Endothelial cell of umbilical vein (primary cell): Measurements from ENCODE around the gene SMC6.

Source experiments
- CTCF ChIP-seq, 2 donors: IDR thresholded peaks; 1 replicate in 1 of 2; 2 replicates in 1 of 2; pipeline ENCODE4 v1.5.1; 2011; ENCODE audit warnings: low read length in 2 of 2, mild to moderate bottlenecking in 2 of 2, moderate library complexity in 2 of 2, control low read depth in 1 of 2, inconsistent platforms in 1 of 2, low read depth in 1 of 2; ENCODE audit not compliant: insufficient read depth in 1 of 2; ENCODE audit errors: extremely low read depth in 1 of 2
- EZH2 ChIP-seq: IDR thresholded peaks from 2 replicates; pipeline ENCODE4 v1.6.1; 2012; ENCODE audit warnings: borderline replicate concordance, low read depth, mild to moderate bottlenecking, moderate library complexity, low read length, inconsistent platforms; ENCODE audit not compliant: severe bottlenecking
- FOS ChIP-seq: IDR thresholded peaks from 2 replicates; pipeline ENCODE4 v1.6.1; 2011; ENCODE audit warnings: mild to moderate bottlenecking, low read length, moderate library complexity, borderline replicate concordance; ENCODE audit not compliant: insufficient read depth
- GATA2 ChIP-seq: IDR thresholded peaks from 2 replicates; pipeline ENCODE4 v1.7.0; 2011; ENCODE audit warnings: low read depth, mild to moderate bottlenecking, moderate library complexity, mixed read lengths, low read length; ENCODE audit not compliant: insufficient read length, insufficient read depth
- JUN ChIP-seq: IDR thresholded peaks from 2 replicates; pipeline ENCODE4 v1.6.1; 2011; ENCODE audit warnings: borderline replicate concordance, low read depth; ENCODE audit not compliant: insufficient read length, insufficient read depth
- MAX ChIP-seq: IDR thresholded peaks from 2 replicates; pipeline ENCODE4 v1.6.1; 2011; ENCODE audit not compliant: insufficient read depth, insufficient read length
- MYC ChIP-seq: IDR thresholded peaks from one replicate; pipeline ENCODE4 v1.6.1; 2011; ENCODE audit warnings: mild to moderate bottlenecking, low read depth, low read length
- POLR2A ChIP-seq: IDR thresholded peaks from 2 replicates; pipeline ENCODE4 v1.6.1; 2012; ENCODE audit warnings: low read depth, mild to moderate bottlenecking, control low read depth, low read length
- POLR2AphosphoS5 ChIP-seq: IDR thresholded peaks from 2 replicates; pipeline ENCODE4 v1.6.1; 2012; ENCODE audit warnings: low read depth, mild to moderate bottlenecking, control low read depth, low read length, moderate library complexity; ENCODE audit not compliant: insufficient read depth

- no peak for TF ChIP-seq CTCF (IDR thresholded peaks at IDR 0.05; ENCODE audit: extremely low read depth in 1 of 2, insufficient read depth in 1 of 2, low read depth in 1 of 2, low read length in 2 of 2)
- TF ChIP-seq EZH2: no peak
- TF ChIP-seq POLR2A: no peak
- TF ChIP-seq MAX: no peak
- no peak for TF ChIP-seq POLR2AphosphoS5
- TF ChIP-seq FOS: no peak
- TF ChIP-seq GATA2: no peak
- no peak for TF ChIP-seq MYC
- TF ChIP-seq JUN: no peak
These were observed 115.3 kb downstream of the SMC6 start for GRCh38 chr2:17638196-17638743.
